GM21381 (cell line): ENCODE data around the gene FGR.

Experiments
- ATAC-seq: cut with Tn5 transposase; IDR thresholded peaks from one replicate; pipeline ENCODE4 v1.9.1; 2021; ENCODE audit warnings: mild to moderate bottlenecking, moderate library complexity; ENCODE audit not compliant: unreplicated experiment

Gene FGR

DNA sequence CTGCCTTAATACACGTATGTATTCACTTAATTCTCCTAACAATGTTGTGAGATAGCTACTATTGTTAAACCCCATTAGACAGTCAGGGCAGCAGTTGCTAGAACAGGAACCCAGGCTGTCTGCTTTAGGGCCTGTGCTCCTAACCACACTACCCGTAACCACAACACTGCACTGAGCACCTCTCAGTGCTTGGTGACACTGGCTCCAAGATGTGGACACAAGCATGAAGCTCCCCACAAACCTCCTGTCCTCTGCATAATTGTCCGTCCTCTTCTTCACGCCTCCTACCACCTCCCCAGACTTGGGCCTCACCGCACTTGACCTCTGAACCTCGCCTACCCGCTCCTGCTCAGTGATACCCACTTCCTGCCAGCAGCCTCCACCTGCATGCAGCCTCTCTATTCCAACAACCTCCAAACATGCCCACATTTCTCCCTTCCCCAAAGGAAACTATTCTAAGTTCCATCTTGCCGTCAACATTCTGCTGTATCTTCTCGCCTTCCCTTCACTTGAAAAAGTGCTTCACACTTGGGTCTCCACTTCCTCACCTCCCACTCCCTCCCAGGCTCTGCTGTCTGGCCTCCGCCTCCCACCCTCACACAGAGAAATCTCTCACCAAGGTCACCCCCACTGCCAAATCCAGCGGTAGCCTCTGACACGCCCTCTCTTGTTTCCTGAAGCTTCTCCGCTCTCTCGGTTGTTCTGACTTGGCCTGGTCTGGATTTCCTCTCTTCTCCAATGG, 16.5 kb downstream of the FGR start:
- no peak for ATAC-seq

- no peak for ATAC-seq
These were observed 17.6 kb downstream of the FGR start for GRCh38 chr1:27617420-27617819.

DNA sequence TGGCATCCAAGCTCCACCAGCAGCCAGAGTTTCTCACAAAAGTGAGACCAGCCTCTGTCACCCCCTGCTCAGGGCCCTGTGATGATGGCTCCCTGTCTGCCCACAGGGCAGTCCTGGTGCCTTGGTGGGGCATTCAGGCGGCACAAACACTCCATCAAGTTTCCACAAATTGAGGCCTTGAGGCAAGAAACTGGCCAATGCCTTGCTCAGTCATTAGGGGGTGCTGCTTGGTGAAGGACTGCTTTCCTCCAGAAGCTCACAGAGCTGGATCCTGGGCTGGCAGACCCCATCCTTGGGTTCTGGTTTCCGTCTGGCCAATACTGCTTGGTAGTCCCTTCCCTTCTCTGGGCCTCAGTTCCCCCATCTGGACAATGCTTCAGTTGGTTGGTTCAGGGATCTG, 18.5 kb downstream of the FGR start:
- no peak for ATAC-seq

- no peak for ATAC-seq
These were observed 19.4 kb downstream of the FGR start for GRCh38 chr1:27615346-27616192.

DNA sequence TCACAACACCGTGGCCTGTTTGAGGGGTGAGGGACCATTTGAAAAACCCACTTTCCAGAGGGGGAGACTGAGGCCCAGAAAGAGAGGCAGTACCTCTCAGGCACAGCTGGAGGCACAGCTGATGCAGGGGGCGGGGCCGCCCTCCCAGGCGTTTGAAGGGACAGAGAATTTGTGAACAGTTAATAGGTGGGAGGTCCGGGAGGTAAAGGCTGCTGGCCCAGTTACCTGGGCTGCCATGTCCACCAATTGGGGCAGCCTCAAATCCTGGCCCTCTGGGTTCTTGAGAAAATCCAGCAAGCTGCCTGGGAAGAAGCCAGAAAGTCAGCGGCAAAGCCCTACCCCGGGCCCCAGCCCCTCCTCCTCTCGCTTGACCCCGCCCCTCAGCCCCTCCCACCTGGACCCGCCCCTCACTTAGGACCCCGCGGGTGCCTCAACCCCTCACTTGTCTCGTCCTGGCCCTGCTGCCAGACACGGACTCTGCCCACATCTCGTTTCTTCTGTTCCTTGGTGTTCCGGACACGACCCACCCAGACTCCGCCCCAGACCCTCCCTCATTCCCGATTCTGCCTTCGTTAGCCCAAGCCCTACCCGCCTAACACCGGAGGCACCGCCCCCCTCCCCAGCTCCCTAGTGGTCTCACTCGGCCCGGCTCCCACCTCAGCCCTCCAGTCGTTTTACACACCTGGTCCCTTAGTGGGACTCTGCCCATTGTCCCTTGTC, 20.2 kb downstream of the FGR start:
- ATAC-seq, result no peak

- ATAC-seq, result no peak
These were observed 20.9 kb downstream of the FGR start for GRCh38 chr1:27614043-27614624.

DNA sequence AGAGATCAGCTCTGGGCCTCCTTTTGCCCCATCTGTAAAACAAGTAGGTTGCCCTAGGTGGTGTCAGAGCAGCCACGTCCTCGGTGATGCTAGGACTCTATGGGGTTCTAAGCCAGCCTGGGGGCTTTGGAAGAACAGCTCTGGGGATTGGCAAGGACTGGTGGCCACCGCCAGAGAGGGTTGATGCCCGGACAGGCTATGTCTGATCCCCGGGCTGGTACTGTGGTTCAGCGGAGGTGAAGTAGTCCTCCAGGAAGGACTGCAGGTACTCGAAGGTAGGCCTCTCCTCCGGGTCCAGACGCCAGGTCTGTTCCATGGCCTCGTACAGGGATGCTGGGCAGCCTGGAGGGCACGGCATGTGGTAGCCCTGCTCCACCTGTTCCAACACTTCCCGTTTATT, 22.3 kb downstream of the FGR start:
- ATAC-seq, result no peak

DNA sequence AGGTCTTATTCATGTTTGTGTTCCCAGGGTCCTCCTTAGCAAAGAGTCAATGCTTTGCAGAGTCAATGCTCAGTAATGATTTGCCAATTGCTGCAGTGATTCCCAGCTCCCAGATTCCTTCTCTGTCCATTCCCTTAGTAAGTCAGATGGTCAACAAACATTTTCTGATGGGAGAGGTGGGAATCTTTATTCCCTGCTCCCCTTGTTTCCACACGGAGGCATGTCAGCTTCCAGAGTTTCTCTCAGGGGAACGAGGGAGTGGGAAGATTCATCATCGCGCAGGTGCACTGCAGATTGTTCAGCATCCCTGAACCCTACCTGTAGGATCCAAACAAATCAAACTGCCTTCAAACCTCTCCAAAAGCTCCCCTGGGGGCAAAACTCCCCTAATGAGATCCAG, 23.5 kb downstream of the FGR start:
- no peak for ATAC-seq

DNA sequence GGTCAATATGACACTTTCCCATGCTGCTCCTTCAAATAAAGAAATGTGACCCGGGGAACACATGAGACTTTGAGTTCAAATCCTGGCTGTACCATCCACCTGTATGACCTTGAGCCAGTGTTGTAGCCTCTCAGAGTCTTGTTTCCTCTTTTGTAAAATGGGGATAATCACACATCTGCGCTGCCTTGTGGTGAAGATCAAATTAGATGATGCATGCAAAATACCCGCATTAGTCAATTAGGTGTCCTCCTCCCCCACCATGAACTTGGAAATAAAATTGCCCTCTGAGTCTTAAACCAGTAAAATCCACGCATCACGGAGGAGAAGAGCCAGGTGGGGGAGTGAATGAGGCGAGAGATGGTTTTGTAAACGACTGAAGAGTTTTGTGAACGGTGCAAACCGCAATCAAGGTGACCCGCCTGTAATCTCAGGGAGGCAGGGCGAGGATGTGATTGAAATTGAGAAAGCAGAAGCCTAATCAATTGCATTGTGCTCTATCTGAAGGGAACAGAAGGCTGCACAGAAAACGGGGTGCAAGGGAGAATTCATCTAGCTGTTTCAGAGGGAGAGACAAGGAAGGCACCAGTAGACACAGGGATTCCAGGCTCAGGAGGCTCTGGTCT, 25.3 kb downstream of the FGR start:
- no peak for ATAC-seq

DNA sequence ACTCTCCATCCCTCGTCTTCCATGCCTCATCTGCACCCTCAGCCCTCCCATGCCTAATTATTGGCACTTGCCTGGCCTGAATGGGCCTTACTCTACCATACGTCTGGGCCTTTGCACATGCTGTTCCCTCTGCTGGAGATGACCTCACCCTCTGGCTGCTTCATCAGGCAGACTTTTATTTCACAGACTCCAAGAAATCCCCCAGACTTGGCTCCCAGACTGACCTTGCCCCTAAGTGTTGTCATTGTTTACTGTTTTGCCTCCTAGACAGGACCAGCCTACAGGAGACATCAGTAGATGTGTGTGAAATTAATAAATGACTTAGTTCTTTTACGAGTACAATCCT, 25.8 kb downstream of the FGR start:
- no peak for ATAC-seq

DNA sequence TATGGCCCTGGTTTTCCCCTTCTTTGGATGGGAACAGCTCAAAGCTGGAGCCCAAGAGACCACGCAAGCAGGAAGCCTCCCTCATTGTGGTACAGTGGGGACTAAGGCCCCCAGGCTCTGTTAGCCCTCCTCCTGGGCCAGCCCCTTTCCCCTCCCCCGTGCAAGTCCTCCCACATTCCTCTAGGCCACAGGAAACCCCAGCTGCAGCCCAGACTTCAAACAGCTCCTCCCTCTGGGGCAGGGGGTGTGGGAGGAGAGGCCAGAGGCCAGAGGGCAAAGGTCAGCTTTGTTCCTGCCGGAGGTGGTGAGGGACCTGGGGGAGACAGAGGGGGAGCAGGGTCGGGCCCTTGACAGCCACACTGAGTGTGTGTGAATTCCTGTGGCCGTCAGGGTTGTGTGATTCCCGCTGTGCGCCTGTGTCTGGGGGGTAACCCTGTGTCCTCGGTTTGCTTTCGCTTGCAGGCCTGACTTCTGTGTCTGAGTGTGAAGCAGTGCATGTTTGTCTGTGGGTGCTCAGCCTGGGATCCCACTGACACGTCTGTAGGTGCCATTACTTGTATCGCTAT, 27.7 kb downstream of the FGR start:
- no peak for ATAC-seq

DNA sequence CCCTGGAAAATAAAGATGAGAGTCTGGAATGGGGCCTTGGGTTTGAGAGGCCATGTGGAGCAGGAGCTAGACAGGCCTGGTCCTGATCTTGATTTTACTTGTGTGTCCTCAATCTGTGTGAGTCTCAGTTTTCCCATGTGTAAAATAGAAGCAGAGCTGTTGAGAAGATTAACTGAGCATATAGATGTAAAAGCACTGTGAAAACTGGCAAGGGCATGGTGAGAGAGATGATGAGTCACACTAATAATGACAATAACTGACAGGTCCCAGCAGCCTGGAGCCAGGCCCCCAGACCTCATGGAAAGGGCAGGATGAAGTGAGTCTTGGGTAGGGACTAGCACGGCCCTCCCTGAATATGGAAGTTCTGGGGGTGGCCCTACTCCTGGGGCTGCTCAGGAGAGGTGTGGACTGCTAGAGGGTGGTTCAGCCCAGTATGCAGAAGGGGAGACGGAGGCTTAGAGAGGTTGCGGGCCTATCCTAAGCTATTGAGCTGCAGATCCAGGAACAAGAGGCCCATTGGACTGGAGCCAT, 28.2 kb downstream of the FGR start:
- no peak for ATAC-seq

DNA sequence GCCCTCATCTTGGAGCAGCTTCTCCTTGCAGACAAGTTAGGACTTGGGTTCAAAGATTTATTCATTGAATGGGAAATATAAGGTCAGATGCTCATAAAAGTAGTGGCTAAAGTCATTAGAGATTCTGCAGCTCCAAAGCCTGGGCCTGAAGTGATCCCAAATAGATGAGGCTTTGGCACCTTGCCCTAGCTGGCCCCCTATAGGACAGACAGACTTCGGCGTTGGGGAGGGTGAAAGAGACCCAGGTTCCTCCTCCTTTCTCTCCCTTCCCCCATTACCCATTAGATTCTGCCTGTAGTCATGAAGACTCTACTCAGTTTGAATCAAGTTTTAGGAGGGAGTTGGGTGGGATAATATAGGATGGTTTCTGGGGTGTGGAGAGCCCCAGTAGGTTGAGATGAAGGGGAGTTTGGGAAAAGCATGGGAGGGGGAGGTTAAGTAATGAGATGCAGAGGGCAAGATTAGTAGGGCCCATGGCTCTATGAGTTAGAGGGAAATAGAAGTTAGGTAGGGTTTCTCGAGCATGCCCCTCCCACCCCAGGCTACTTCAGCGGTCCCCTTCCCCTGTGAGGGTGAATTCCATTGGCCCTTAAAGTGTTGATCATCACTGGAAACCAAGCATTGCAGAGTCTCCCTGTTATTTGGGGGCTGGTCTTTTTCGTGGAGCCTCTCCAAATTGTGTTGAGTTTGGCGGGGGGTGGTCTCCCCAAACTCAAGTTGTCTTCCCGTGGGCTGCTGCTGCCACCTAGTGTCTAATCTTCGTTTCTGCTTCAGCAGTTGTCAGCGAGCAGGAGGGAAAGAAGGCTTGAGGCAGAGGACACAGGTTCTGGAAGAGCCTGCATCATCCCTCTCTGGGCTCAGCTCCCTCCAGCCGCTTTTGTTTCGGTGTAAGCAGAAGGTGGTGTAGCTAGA, 28.9 kb downstream of the FGR start:
- ATAC-seq, result no peak

- ATAC-seq, result no peak
These were observed 29.7 kb downstream of the FGR start for GRCh38 chr1:27605300-27605766.

- ATAC-seq, result no peak
These were observed 30.2 kb downstream of the FGR start for GRCh38 chr1:27604579-27605299.

DNA sequence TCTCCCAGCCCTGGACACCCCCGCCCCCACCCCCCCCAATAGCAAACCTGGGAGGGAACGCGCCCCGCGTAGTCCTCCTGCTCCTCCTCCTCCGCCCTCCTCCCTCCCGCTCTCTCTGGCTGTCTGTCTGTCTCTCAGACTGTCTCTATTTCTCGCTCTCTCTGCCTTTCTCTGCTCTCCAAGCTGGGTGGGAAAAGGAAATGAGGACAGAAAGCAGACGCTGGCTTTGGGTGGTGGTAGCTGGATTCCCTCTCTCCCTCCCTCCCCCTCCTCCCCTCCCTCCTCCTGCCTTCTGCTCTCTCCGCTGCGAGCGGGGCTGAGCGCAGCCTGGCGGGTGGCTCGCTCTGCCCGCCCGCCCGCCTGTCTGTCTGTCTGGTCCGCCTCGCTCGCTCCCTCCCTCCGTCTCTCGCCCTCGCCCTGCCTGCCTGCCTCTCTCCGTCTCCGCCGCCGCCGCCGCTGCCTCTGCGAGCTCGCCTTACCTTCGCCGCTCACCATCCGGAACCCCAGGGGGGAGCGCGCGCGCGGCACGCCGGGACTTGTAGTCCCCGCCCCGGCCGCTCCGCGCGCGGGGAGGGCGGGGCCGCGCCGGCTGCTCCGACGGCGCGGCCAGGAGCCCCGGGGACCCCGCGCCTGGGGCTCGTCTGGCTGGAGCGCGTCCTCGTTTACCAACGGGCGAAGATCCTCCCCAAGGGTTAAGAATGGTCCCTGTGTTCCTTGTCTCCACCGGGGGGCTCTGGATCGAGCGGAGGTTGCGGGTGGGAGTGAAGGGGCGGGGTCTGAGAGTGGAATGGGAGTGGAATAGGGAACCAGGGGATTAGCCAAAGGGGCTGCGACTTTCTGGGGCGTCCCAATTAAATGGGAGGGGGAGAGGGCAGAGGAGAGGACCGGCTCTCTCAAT, 31.1 kb downstream of the FGR start, which contains the start of gene AHDC1:
AHDC1 (minus strand) TSS at position 464 of the 898 bp plus-strand sequence. CDS start 52,029 bp downstream, outside the sequence.
- ATAC-seq, result peak; percentile 62

DNA sequence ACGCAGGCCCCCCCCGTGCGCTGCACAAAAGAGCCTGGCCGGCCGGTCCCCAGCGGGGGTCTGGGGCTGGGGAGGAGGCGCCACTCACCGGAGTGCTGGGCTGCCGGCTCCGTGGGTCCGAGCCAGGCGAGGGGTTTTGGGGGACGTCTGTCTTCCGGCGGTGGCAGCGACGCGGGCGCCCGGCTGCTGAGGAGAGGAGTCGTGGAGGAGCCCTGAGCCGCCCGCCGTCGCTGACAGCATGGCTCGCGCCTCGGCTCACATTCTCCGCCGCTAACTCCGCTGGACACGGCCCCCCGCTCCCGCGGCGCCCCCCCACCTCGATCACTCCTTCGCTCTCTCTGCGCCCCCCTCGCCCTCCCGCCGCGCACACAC, 31.7 kb downstream of the FGR start:
- ATAC-seq, result no peak
